ENCODE results near the gene NTSR1.

Gene NTSR1

DNA sequence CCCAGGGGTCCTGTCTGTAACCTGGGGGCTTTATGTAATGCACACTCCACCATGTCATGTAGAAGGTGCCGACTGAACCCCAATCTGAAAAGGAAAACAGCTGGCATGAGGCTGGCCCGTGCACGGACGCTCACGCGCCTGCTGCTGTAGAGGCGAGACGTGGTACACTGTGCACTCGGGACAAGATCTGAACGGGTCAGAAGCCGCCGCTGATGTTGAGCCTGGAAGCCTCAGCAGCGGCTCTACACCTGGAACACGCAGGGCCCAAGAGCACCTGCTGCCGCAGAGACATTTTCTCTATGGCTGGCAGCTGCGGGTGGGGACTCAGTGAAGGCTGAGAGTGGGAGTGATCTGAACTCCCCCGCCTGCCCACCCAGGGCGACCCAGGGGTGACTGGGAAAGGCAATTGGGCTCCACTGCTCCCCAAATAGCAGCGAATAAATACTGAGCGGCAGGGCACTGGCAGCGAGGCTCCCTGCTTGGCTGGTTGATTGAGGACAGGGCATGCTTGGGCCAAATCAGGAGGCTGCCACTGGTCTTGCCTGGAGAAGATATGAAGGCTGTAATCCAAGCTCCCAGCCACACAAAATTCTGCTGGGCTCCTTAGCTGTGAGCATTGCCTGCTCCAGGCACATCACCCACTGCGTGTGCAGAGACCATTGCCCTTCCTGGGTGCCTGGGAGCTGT, 93.5 kb downstream of the NTSR1 start:
- DNase-seq (ENCODE audit: low read depth in 2 of 2): no peak
- TF ChIP-seq, protein P1, sequence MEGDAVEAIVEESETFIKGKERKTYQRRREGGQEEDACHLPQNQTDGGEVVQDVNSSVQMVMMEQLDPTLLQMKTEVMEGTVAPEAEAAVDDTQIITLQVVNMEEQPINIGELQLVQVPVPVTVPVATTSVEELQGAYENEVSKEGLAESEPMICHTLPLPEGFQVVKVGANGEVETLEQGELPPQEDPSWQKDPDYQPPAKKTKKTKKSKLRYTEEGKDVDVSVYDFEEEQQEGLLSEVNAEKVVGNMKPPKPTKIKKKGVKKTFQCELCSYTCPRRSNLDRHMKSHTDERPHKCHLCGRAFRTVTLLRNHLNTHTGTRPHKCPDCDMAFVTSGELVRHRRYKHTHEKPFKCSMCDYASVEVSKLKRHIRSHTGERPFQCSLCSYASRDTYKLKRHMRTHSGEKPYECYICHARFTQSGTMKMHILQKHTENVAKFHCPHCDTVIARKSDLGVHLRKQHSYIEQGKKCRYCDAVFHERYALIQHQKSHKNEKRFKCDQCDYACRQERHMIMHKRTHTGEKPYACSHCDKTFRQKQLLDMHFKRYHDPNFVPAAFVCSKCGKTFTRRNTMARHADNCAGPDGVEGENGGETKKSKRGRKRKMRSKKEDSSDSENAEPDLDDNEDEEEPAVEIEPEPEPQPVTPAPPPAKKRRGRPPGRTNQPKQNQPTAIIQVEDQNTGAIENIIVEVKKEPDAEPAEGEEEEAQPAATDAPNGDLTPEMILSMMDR (IDR thresholded peaks at IDR 0.05; ENCODE audit: low read depth, low read length): no peak
- no peak overlapping the region for H3K4me3 ChIP-seq (replicated peaks in 1 of 2; ENCODE audit: low read depth in 2 of 2, low read length in 2 of 2)

DNA sequence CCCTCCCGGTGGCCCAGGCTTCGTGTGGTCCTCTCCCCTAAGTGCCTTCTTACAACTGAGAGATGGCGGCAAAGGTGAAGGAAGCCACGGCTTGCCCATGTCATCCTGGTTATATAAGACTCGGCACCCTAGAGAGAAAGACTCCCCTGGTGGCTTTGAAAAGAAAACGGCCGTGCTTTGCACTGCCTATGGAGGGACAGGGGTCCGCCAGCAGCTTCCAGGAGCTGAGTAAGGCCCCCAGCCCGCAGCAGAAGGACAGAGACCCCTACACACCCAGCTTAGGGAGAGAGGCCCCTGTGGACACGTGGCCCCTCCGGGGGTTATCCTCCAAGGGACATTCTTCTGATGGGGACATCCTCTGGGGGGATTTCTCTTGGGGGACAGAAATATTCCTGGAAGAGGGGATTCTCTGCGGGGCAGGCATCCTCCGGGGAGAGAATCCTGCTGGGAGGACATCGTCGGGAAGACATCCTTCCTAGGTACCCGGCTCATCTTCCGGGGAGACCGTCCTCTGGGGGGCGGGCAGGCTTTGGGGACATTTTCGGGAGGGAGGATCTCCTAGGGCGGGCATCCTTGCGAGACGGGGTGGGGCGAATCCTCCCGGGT, 95.5 kb downstream of the NTSR1 start:
- DNase-seq (ENCODE audit: low read depth in 2 of 2): no peak
- peak overlapping the region; percentile 62 to 87 for H3K4me3 ChIP-seq (replicated peaks in 1 of 2; ENCODE audit: low read depth in 2 of 2, low read length in 2 of 2)
- TF ChIP-seq, protein P1 (IDR thresholded peaks at IDR 0.05; ENCODE audit: low read depth, low read length): no peak

DNA sequence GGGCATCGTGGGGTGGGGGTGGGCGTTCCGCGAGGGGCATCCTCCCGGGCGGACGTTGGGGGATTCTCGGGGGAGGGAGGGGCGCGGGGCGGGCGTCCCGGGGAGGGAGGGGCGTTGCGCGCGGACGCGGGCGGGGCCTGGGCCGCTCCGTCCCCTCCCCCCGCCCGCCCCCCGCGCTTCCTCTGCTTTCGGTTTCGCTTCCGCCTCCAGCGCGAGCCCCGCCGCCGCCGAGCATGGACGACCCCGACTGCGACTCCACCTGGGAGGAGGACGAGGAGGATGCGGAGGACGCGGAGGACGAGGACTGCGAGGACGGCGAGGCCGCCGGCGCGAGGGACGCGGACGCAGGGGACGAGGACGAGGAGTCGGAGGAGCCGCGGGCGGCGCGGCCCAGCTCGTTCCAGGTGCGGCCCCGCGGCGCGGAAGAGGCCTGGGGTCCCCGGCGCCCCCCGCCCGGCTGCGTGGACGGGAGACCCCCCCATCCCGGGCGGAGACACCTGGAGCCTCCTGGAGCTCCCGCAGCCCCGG, 96.1 kb downstream of the NTSR1 start, which contains the start of gene OGFR:
Gene OGFR, plus strand, starts transcription at position 209 of the 528 bp plus-strand sequence. Its CDS starts 25 bp downstream, at position 234.
- TF ChIP-seq, protein P1 (IDR thresholded peaks at IDR 0.05; ENCODE audit: low read depth, low read length): no peak
- DNase-seq (ENCODE audit: low read depth in 2 of 2): peak; percentile 45 to 62
- H3K4me3 ChIP-seq (replicated peaks in 1 of 2; ENCODE audit: low read depth in 2 of 2, low read length in 2 of 2): peak within 1 kb of the TSS; percentile 72 to 87

DNA sequence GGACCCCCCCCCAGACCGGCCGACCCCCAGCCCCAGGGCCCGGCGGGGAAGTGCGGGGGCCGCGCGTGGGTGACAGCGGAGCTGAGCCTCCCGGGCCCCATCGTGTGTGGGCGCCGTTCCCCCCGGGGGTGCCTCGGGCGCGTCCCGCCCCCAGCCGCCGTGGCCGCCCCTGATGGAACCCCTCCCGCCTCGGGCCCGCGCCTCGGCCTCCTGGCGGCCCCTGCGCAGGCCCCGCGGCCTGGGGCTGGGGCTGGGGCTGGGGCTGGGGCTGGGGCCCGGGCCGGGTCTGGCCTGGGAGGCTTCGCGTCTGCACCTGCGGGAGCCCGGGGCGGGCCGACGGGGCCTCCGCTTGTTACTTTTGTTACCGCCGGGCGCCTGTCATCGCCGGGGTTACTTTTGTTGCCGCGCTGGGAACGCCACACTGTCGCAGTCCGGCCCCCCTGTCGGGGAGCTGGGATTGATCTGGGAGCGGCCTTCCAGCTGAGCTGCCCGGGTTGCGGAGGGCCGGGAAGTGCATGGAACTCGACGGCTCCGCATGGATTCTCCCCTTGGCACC, 96.6 kb downstream of the NTSR1 start:
- TF ChIP-seq, protein P1 (IDR thresholded peaks at IDR 0.05; ENCODE audit: low read depth, low read length): no peak
- DNase-seq (ENCODE audit: low read depth in 2 of 2): no peak

DNA sequence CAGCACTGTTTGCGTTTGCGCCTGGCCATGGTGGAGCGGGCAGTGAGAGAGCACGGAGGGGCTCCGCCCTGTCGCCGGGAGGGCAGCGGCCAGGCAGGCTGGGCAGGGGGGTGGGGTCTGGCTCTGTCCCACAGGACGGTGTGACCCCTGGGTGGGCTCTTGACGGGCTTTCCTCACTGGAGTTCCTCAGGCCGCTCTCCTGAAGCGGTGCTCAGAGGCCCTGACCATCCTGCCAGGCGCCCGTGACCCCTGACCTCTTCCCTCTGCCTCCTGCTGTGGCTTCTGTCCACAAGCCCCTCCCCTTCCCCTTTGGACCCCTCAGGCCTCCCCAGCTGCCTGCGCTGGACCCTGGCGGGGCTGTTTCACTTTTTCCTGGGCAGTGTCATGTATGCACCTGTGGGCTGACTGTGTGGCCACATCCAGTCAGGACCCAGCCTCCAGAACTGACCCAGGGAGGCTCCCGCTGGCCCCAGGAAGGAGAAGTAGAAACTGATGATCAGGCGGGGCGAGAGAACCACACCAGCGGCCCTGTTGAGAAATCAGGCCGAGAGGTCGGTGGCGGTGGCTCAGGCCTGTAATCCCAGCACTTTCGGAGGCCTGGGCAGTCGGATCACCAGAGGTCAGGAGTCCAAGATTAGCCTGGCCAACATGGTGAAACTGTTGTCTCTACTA, 97.2 kb downstream of the NTSR1 start:
- TF ChIP-seq, protein P1 (IDR thresholded peaks at IDR 0.05; ENCODE audit: low read depth, low read length): no peak
- H3K4me3 ChIP-seq (replicated peaks in 1 of 2; ENCODE audit: low read depth in 2 of 2, low read length in 2 of 2): peak overlapping the region; percentile 72 to 87
- no peak for DNase-seq (ENCODE audit: low read depth in 2 of 2)

More for the DNA sequence above, 96.6 kb downstream of the NTSR1 start:
- peak overlapping the region; percentile 72 to 87 for H3K4me3 ChIP-seq (replicated peaks in 1 of 2; ENCODE audit: low read depth in 2 of 2, low read length in 2 of 2)

DNA sequence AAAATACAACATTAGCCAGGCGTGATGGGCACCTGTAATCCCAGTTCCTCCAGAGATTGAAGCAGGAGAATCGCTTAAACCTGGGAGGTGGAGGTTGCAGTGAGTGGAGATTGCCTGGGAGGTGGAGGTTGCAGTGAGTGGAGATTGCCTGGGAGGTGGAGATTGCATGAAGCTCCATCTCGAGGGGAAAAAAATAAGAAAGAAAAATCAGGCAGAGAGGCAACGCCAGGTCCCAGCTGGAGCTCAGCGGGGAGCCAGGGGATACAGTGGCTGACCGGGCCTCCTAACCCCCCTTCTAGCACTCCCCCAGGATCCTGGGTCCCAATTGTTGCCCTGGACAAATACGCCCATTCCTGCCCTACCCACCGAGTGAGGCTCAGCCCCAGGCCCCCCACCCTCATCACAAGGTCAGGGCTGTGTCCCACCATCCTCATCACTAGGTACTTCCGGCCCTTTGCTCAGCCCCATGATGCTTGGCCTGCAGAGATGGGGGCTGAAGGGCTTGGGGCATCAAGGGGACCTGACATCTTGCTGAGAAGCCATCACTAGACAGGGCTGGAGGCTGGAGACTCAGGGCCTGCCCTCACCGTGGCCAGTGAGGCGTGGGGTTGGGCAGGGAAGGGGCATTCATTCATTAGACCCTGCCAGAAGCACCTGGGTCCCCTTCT, 97.9 kb downstream of the NTSR1 start:
- TF ChIP-seq, protein P1 (IDR thresholded peaks at IDR 0.05; ENCODE audit: low read depth, low read length): no peak
- peak overlapping the region; percentile 72 to 87 for H3K4me3 ChIP-seq (replicated peaks in 1 of 2; ENCODE audit: low read depth in 2 of 2, low read length in 2 of 2)

More for the DNA sequence above, 97.9 kb downstream of the NTSR1 start:
- DNase-seq (ENCODE audit: low read depth in 2 of 2): no peak
